ENCODE data around the gene TRIP12.
"Not testable (repeated sequence)": the region's sequence is repeated elsewhere in the genome, so short reads cannot be mapped to it uniquely, and the experiment has no call there.

Gene TRIP12

GRCh38 chr2:229920011-229920641 lies 1.7 kb downstream of the TRIP12 start:
- no peak for DNase-seq (ENCODE audit: low read depth in 3 of 3)

- DNase-seq (ENCODE audit: low read depth in 3 of 3), result no peak
Measured at GRCh38 chr2:229917793-229918192, 4.0 kb downstream of the TRIP12 start.

- DNase-seq (ENCODE audit: low read depth in 3 of 3), result no peak
Measured at GRCh38 chr2:229914171-229914570, 7.6 kb downstream of the TRIP12 start.

GRCh38 chr2:229910832-229911412 lies 10.9 kb downstream of the TRIP12 start:
- no peak for DNase-seq (ENCODE audit: low read depth in 3 of 3)

GRCh38 chr2:229910147-229910831 lies 11.5 kb downstream of the TRIP12 start:
- DNase-seq (ENCODE audit: low read depth in 3 of 3), result no peak

- no peak for DNase-seq (ENCODE audit: low read depth in 3 of 3)
Measured at GRCh38 chr2:229909090-229909489, 12.7 kb downstream of the TRIP12 start.

- DNase-seq (ENCODE audit: low read depth in 3 of 3), result no peak
Measured at GRCh38 chr2:229905601-229906000, 16.2 kb downstream of the TRIP12 start.

GRCh38 chr2:229903037-229903436 lies 18.8 kb downstream of the TRIP12 start:
- DNase-seq (ENCODE audit: low read depth in 3 of 3), result no peak

- DNase-seq (ENCODE audit: low read depth in 3 of 3), result no peak
Measured at GRCh38 chr2:229901819-229902218, 20.0 kb downstream of the TRIP12 start.

- DNase-seq (ENCODE audit: low read depth in 3 of 3), result not testable (repeated sequence)
Measured at GRCh38 chr2:229900514-229900913, 21.3 kb downstream of the TRIP12 start.

- DNase-seq (ENCODE audit: low read depth in 3 of 3), result no peak
Measured at GRCh38 chr2:229900012-229900411, 21.8 kb downstream of the TRIP12 start.

GRCh38 chr2:229899604-229900003 lies 22.2 kb downstream of the TRIP12 start:
- no peak for DNase-seq (ENCODE audit: low read depth in 3 of 3)

GRCh38 chr2:229896857-229897256 lies 25.0 kb downstream of the TRIP12 start:
- DNase-seq (ENCODE audit: low read depth in 3 of 3), result no peak

- DNase-seq (ENCODE audit: low read depth in 3 of 3), result no peak
Measured at GRCh38 chr2:229889023-229889422, 32.8 kb downstream of the TRIP12 start.

- no peak for DNase-seq (ENCODE audit: low read depth in 3 of 3)
Measured at GRCh38 chr2:229888031-229888430, 33.8 kb downstream of the TRIP12 start.

GRCh38 chr2:229887441-229887840 lies 34.4 kb downstream of the TRIP12 start:
- DNase-seq (ENCODE audit: low read depth in 3 of 3), result no peak

GRCh38 chr2:229884775-229885699 lies 36.8 kb downstream of the TRIP12 start:
- no peak for DNase-seq (ENCODE audit: low read depth in 3 of 3)

GRCh38 chr2:229882583-229882982 lies 39.2 kb downstream of the TRIP12 start:
- no peak for DNase-seq (ENCODE audit: low read depth in 3 of 3)

- no peak for DNase-seq (ENCODE audit: low read depth in 3 of 3)
Measured at GRCh38 chr2:229880892-229881586, 40.8 kb downstream of the TRIP12 start.

GRCh38 chr2:229879191-229879950 lies 42.4 kb downstream of the TRIP12 start:
- no peak for DNase-seq (ENCODE audit: low read depth in 3 of 3)

GRCh38 chr2:229875549-229875948 lies 46.3 kb downstream of the TRIP12 start:
- no peak for DNase-seq (ENCODE audit: low read depth in 3 of 3)

Data from stimulated activated CD4-positive, alpha-beta T cell treated with anti-CD3 and anti-CD28 coated beads, TNF-alpha, amount 100 ng/mL, for 24 hours (primary cell).